Gastrocnemius medialis (tissue), 4 donors: Measurements from ENCODE around the gene SMIM13. TPM values are rescaled to one million over a fixed set of nuclear protein-coding genes. Genes with fewer than 3 reads are reported as not detected.

Source experiments
- ATAC-seq, 2 donors: fragments of 150-250 bp; one replicate each; pipeline ENCODE4 v1.9.1; 2016
- DNase-seq, 2 donors: peaks; one replicate each; pipeline ENCODE4 v3.0.0-alpha.2; 2019
- H3K27ac ChIP-seq, 4 donors: fragments of 200-600 bp; sonication (generic); 1 replicate in 1 of 4; 2 replicates in 3 of 4; pipeline ENCODE4 v1.5.1; 2016 to 2018; ENCODE audit warnings: mild to moderate bottlenecking in 2 of 4, moderate library complexity in 1 of 4
- H3K27me3 ChIP-seq, 3 donors: fragments of 200-600 bp; sonication (generic) in 2 of 3; 1 replicate in 1 of 3; 2 replicates in 2 of 3; pipeline versions ENCODE4 v1.5.1 to v1.6.0; 2016 to 2019; ENCODE audit warnings: mild to moderate bottlenecking in 1 of 3, moderate library complexity in 1 of 3
- H3K36me3 ChIP-seq, 2 donors: fragments of 200-600 bp; sonication (generic) in 1 of 2; one replicate each; pipeline ENCODE4 v1.5.1; 2017 to 2018
- H3K4me1 ChIP-seq, 2 donors: fragments of 200-600 bp; sonication (generic) in 1 of 2; one replicate each; pipeline ENCODE4 v1.5.1; 2016 to 2017; ENCODE audit warnings: mild to moderate bottlenecking in 2 of 2
- H3K4me3 ChIP-seq, 4 donors: fragments of 200-600 bp; sonication (generic) in 3 of 4; 1 replicate in 1 of 4; 2 replicates in 3 of 4; pipeline ENCODE4 v1.5.1; 2016 to 2019; ENCODE audit warnings: mild to moderate bottlenecking in 2 of 4
- H3K9me3 ChIP-seq, 3 donors: fragments of 200-600 bp; sonication (generic) in 2 of 3; 1 replicate in 1 of 3; 2 replicates in 2 of 3; pipeline ENCODE4 v1.5.1; 2016 to 2019
- POLR2A ChIP-seq, 2 donors: fragments of 450-650 bp; IDR thresholded peaks; one replicate each; pipeline ENCODE4 v1.6.1; 2017; ENCODE audit warnings: antibody characterized with exemption in 2 of 2, mild to moderate bottlenecking in 2 of 2, moderate library complexity in 2 of 2
- in situ Hi-C, 4 donors: fragments of 200-750 bp; cut with MboI; loops; one replicate each; pipeline versions ENCODE4 v1.15.0 to v1.8.0; 2017; ENCODE audit warnings: low sequenced_read_pairs in 4 of 4
- intact Hi-C: fragments of 100-400 bp; cut with DNase I; formaldehyde crosslinking; loops from one replicate; pipeline ENCODE4 v1.15.1; 2023; ENCODE audit warnings: low total_unique reads
- total RNA-seq, 4 donors: library from RNA; depleted of rRNA; stranded (reverse); fragments of >200 nt; gene quantifications; one replicate each; pipeline versions ENCODE4 v1.1.0 to v1.2.3, GENCODE V29; 2016
- TF ChIP-seq, protein P1 (sequence below), 5 experiments: fragments of 450-650 bp in 3 of 5; fragments of 200-600 bp in 2 of 5; sonication (generic) in 2 of 5; IDR thresholded peaks in 4 of 5; conservative IDR thresholded peaks in 1 of 5; 1 replicate in 4 of 5; 2 replicates in 1 of 5; pipeline ENCODE4 v1.5.1; 2016 to 2019; ENCODE audit warnings: antibody characterized with exemption in 5 of 5, mild to moderate bottlenecking in 3 of 5, moderate library complexity in 3 of 5

The SMIM13 gene
- total RNA-seq, 4 donors from 2014 or later, result 9.9 to 12.8 (median 12.3) TPM

DNA sequence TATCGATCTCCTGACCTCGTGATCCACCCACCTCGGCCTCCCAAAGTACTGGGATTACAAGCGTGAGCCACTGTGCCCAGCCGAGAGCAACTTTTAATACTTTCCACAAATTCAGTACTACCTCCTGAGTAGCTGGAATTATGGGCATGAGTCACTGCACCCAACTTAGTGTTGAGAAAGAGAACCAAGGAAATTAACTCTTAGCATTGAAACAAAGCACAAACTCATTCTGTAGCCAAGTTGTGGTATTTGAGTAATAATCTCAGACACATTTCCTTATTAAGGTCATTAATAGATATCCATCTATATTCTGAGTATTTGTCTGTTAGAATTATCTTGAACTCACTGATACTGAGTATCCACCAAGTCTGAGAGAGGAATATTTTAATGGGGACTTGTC lies 35.2 kb upstream of the SMIM13 start:
- in situ Hi-C loops, result loop anchor here in 1 of 4 donors (25.0 kb wide), 1 partner anchor 571 kb away; no protein-coding TSS in a partner anchor
- H3K36me3 ChIP-seq, result no peaks in the 10 kb centered on the region
- no peaks in the 10 kb centered on the region for H3K9me3 ChIP-seq
- no peak overlapping the region for H3K4me3 ChIP-seq
- intact Hi-C loops, result no loop called here
- TF ChIP-seq POLR2A (IDR thresholded peaks at IDR 0.05), result no peak
- TF ChIP-seq, protein P1, sequence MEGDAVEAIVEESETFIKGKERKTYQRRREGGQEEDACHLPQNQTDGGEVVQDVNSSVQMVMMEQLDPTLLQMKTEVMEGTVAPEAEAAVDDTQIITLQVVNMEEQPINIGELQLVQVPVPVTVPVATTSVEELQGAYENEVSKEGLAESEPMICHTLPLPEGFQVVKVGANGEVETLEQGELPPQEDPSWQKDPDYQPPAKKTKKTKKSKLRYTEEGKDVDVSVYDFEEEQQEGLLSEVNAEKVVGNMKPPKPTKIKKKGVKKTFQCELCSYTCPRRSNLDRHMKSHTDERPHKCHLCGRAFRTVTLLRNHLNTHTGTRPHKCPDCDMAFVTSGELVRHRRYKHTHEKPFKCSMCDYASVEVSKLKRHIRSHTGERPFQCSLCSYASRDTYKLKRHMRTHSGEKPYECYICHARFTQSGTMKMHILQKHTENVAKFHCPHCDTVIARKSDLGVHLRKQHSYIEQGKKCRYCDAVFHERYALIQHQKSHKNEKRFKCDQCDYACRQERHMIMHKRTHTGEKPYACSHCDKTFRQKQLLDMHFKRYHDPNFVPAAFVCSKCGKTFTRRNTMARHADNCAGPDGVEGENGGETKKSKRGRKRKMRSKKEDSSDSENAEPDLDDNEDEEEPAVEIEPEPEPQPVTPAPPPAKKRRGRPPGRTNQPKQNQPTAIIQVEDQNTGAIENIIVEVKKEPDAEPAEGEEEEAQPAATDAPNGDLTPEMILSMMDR (IDR thresholded peaks at IDR 0.05 in 4 of 5, conservative IDR thresholded peaks at IDR 0.05 in 1 of 5), result no peak
- H3K4me1 ChIP-seq, result no peaks in the 10 kb centered on the region
- ATAC-seq (no peak), DNase-seq (no peak)
- no peak overlapping the region for H3K27ac ChIP-seq
- no peaks in the 10 kb centered on the region for H3K27me3 ChIP-seq

DNA sequence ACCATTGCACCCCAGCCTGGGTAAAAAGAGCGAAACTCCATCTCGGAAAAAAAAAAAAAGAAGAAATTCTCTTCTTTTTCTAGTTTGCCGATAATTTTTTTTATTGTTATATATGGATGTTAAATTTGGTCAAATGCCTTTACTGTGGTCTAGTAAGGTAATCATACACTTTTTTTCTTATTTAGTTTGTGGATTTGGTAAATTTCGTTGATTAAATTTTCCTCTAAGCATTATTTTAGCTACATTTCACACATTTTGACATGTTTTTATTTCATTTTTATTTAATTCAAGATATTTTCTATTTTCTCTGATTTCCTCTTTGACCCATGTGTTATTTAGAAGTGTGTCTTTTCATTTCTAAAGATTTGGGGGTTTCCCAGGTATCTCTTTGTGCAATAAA lies 31.6 kb upstream of the SMIM13 start:
- Histone ChIP-seq H3K27ac (no peak overlapping the region), H3K27me3 (no peaks in the 10 kb centered on the region), H3K4me3 (no peak overlapping the region), H3K4me1 (no peaks in the 10 kb centered on the region), H3K9me3 (no peaks in the 10 kb centered on the region), H3K36me3 (no peaks in the 10 kb centered on the region)
- intact Hi-C loops, result no loop called here
- no peak for DNase-seq
- TF ChIP-seq POLR2A (IDR thresholded peaks at IDR 0.05), result no peak
- TF ChIP-seq, protein P1 (IDR thresholded peaks at IDR 0.05 in 4 of 5, conservative IDR thresholded peaks at IDR 0.05 in 1 of 5), result no peak
- in situ Hi-C loops, result loop anchor here in 1 of 4 donors (25.0 kb wide), 1 partner anchor 575 kb away; no protein-coding TSS in a partner anchor
- ATAC-seq, result no peak

DNA sequence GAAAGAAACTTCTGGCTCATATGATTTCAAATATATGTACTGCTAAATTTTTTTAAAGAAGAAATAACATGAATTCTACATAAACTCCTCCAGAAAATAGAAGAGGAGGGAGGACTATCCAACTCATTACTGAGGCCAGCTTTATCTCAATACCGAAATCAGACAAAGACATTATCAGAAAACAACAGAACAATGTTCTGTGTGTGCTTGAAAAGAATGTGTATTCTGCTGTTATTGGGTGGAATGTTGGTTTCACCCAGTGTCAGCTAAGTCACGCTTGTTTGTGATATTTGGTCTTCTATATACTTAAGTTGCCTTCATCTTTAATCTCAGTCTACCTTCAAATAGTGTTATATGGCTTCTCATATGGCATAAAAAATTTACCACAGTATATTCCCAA lies 30.9 kb upstream of the SMIM13 start:
- intact Hi-C loops (no loop called here), in situ Hi-C loops (loop anchor here in 1 of 4 donors (25.0 kb wide), 1 partner anchor 575 kb away; no protein-coding TSS in a partner anchor)
- no peaks in the 10 kb centered on the region for H3K27me3 ChIP-seq
- no peak overlapping the region for H3K27ac ChIP-seq
- H3K9me3 ChIP-seq, result no peaks in the 10 kb centered on the region
- no peak for TF ChIP-seq POLR2A (IDR thresholded peaks at IDR 0.05)
- no peak overlapping the region for H3K4me3 ChIP-seq
- no peak for DNase-seq
- no peak for ATAC-seq
- no peaks in the 10 kb centered on the region for H3K4me1 ChIP-seq
- no peaks in the 10 kb centered on the region for H3K36me3 ChIP-seq

DNA sequence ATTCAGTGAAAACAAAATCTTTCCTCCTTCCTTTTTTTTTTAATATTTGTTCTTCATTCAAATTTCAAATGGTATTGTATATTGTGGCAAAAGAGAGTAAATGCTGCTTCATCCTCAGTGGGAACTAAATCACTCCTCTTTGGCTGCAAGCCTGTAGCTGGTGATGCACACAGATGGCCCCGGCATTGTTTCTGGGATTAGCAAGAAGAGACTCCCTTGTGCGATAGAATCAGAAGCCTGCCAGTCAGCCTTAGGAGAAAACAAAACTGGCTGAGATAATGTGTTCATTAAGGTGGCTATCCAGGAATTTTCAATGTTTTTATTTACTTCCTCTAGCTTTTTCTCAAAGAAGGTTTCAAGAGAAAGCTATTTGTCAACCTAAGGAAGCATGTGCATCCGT lies 28.8 kb upstream of the SMIM13 start:
- no peak overlapping the region for H3K27ac ChIP-seq
- no peak overlapping the region for H3K4me3 ChIP-seq
- intact Hi-C loops (loop anchor here (5.0 kb wide), 1 partner anchor 113 kb away; no protein-coding TSS in a partner anchor), in situ Hi-C loops (loop anchor here in 1 of 4 donors (25.0 kb wide), 1 partner anchor 578 kb away; no protein-coding TSS in a partner anchor)
- no peaks in the 10 kb centered on the region for H3K27me3 ChIP-seq
- ATAC-seq (no peak), DNase-seq (no peak)
- TF ChIP-seq POLR2A (IDR thresholded peaks at IDR 0.05), result no peak
- TF ChIP-seq, protein P1 (IDR thresholded peaks at IDR 0.05 in 4 of 5, conservative IDR thresholded peaks at IDR 0.05 in 1 of 5), result no peak
- H3K9me3 ChIP-seq, result no peaks in the 10 kb centered on the region
- no peaks in the 10 kb centered on the region for H3K36me3 ChIP-seq
- H3K4me1 ChIP-seq, result no peaks in the 10 kb centered on the region

DNA sequence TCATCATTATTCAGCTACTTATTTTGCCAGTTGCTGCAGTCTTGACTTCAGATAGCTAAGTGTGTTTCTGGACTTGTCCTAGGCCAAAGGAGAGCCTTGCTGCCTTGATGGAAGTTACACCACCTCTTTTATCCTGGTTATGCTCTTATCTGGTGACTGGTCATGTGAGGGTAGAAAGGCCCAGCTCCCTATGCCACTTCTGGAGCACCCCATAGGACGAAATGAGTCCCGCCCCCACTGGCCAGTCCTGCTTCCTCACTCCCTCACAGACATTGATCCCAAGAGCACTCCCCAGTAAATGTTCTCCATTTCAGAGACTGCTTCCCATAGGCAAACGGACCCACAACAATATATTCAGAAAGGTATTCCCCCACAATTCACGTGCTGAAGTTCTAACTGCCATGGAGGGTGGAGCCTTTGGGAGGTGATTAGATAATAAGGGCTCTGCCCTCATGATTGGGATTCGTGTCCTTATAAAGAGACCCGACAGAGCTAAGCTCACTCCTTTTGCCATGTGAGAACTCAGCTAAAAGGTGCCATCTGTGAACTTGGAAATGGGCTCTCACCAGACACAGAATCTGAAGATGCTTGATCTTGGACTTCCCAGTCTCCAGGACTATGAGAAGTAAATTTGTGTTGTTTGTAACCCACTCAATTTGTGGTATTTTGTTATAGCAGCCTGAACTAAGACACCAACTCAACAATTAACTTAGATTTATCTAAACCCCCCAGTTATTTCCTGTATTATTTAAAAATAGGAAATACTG lies 28.0 kb upstream of the SMIM13 start:
- ATAC-seq (no peak), DNase-seq (no peak)
- no peaks in the 10 kb centered on the region for H3K4me1 ChIP-seq
- H3K4me3 ChIP-seq, result no peak overlapping the region
- no peak overlapping the region for H3K27ac ChIP-seq
- H3K36me3 ChIP-seq, result no peaks in the 10 kb centered on the region
- intact Hi-C loops (loop anchor here (5.0 kb wide), 1 partner anchor 113 kb away; no protein-coding TSS in a partner anchor), in situ Hi-C loops (loop anchor here in 1 of 4 donors (25.0 kb wide), 1 partner anchor 578 kb away; no protein-coding TSS in a partner anchor)
- TF ChIP-seq POLR2A (IDR thresholded peaks at IDR 0.05), result no peak
- TF ChIP-seq, protein P1 (IDR thresholded peaks at IDR 0.05 in 4 of 5, conservative IDR thresholded peaks at IDR 0.05 in 1 of 5), result no peak
- no peaks in the 10 kb centered on the region for H3K9me3 ChIP-seq
- no peaks in the 10 kb centered on the region for H3K27me3 ChIP-seq
